AG10803 (cell line): ENCODE measurements around the gene SUGP2.

Experiments used
- DNase-seq: peaks from one replicate; pipeline ENCODE4 v3.0.0; 2010; ENCODE audit warnings: low read depth
- H3K4me3 ChIP-seq: 2 replicates; pipeline ENCODE4 v1.5.1; 2011; ENCODE audit warnings: mild to moderate bottlenecking, low read length, control low read depth
- TF ChIP-seq, protein P1 (sequence below): conservative IDR thresholded peaks from 2 replicates; pipeline ENCODE4 v1.5.1; 2011; ENCODE audit warnings: mild to moderate bottlenecking, low read length, control low read depth, inconsistent platforms

Gene SUGP2

DNA sequence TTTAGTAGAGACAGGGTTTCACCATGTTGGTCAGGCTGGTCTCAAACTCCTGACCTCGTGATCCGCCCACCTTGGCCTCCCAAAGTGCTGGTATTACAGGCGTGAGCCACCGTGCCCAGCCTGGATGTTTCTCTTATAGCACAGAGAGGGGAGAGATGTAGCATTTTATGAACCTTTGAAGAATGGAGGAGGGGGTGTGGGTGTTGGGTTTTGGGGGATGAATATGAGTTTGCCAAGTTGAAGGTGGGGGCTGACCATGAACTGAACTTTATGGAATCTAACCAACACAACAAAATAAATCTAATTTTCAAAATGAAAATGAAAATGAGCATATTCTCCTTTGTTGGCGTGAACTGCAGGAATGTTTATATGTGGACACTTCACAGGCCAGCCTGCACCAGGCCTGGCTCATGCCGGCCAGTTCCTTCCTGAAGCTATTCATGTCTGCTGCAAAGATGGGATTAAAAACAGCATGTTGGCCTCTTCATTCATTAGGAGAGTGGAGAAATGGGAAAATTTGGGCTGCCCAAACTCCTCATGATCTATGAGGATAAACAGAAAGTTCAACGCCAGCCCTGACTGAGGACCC, 52.8 kb downstream of the SUGP2 start:
- TF ChIP-seq, protein P1, sequence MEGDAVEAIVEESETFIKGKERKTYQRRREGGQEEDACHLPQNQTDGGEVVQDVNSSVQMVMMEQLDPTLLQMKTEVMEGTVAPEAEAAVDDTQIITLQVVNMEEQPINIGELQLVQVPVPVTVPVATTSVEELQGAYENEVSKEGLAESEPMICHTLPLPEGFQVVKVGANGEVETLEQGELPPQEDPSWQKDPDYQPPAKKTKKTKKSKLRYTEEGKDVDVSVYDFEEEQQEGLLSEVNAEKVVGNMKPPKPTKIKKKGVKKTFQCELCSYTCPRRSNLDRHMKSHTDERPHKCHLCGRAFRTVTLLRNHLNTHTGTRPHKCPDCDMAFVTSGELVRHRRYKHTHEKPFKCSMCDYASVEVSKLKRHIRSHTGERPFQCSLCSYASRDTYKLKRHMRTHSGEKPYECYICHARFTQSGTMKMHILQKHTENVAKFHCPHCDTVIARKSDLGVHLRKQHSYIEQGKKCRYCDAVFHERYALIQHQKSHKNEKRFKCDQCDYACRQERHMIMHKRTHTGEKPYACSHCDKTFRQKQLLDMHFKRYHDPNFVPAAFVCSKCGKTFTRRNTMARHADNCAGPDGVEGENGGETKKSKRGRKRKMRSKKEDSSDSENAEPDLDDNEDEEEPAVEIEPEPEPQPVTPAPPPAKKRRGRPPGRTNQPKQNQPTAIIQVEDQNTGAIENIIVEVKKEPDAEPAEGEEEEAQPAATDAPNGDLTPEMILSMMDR, result no peak
- H3K4me3 ChIP-seq, result no peak overlapping the region
- no peak for DNase-seq

DNA sequence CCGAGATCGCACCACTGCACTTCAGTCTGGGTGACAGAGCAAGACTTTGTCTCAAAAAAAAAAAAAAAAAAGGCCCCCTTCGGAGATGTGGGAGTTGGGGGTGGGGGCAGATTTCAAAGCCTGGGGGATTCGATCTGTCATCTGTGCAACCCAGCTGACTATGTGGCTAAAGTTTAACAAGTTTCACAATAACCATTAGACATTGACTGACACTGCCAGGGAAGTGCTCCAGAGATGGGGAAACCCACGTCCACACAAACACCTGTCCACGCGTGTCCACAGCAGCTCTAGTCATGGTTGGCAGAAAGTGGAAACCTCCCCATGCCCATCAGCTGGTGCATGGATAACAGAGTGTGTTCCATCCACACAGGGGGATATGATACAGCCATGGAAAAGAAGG, 54.7 kb downstream of the SUGP2 start:
- no peak overlapping the region for H3K4me3 ChIP-seq
- DNase-seq, result no peak
- TF ChIP-seq, protein P1, result no peak

DNA sequence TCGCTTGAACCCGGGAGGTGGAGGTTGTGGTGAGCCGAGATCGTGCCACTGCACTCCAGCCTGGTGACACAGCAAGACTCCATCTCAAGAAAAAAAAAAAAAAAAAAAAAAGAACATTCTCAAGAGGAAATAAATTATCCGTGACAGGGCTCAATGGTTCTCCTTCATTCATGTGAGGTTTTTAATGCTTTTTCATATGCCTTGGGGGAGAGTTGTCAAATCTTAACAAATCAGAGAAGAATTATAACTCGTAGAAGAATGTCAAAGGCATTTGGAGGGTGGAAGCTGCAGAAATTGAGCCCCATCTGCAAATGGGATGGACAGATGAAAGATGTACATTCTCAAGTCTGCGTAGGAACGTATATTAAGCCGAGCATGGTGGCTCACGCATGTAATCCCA, 57.4 kb downstream of the SUGP2 start:
- TF ChIP-seq, protein P1, result no peak
- no peak overlapping the region for H3K4me3 ChIP-seq
- DNase-seq, result no peak

DNA sequence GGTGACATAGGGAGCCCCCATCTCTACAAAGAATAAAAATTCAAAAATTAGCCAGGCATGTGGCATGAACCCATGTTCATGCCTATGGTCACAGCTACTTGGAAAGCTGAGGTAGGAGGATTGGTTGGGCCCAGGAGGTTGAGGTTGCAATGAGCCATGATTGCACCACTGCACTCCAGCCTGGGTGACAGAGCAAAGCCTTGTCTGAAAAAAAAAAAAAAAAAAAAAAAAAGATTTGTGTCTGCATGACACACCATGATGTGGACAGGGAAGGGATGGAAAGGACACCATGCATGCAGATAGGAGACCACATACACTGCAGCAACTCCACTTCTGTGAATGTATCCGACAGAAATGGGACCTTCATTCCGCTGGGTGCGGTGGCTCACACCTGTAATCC, 58.3 kb downstream of the SUGP2 start:
- TF ChIP-seq, protein P1, result no peak
- no peak overlapping the region for H3K4me3 ChIP-seq
- no peak for DNase-seq

DNA sequence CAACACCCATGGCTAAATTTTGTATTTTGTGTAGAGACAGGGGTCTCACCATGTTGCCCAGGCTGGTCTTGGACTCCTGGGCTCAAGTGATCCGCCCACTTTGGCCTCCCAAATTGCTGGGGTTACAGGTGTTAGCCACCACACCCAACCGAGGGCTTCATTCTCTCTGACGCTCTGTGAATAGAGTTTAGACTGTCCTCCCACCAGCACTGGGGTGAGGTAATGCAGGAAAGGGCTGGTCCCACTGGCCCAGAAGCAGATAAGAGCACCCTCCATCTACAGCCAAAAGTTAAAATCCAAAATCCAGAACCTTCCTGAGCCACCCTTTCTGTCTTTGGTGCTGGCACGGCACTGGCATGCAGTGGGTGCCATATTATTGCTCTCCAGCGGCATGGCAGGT, 60.5 kb downstream of the SUGP2 start:
- DNase-seq, result no peak
- TF ChIP-seq, protein P1, result no peak
- H3K4me3 ChIP-seq, result no peak overlapping the region

DNA sequence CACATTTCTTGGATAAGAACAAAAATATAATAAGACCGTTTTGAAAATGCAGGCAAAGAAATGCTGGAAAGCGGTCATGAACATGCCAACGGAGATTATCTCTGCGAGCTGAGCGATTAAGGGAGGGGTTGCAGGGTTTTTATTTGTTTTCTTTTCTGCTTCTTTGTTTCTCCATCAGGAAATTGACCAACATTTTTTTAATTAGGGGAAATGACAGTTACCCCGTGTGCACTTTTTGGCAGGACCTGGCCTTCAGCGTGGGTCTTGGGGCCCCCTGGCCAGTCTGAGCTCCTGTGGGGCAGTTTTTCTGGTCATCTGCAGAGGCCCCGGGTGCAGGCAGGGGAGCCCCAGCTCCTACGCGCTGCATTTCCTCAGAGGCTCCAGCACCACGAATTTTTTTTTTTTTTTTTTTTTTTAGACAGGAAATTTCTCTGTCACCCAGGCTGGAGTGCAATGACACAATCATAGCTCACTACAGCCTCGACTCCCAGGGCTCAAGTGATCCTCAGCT, 61.0 kb downstream of the SUGP2 start:
- H3K4me3 ChIP-seq, result no peak overlapping the region
- peak; percentile 24 for DNase-seq
- TF ChIP-seq, protein P1, result no peak

DNA sequence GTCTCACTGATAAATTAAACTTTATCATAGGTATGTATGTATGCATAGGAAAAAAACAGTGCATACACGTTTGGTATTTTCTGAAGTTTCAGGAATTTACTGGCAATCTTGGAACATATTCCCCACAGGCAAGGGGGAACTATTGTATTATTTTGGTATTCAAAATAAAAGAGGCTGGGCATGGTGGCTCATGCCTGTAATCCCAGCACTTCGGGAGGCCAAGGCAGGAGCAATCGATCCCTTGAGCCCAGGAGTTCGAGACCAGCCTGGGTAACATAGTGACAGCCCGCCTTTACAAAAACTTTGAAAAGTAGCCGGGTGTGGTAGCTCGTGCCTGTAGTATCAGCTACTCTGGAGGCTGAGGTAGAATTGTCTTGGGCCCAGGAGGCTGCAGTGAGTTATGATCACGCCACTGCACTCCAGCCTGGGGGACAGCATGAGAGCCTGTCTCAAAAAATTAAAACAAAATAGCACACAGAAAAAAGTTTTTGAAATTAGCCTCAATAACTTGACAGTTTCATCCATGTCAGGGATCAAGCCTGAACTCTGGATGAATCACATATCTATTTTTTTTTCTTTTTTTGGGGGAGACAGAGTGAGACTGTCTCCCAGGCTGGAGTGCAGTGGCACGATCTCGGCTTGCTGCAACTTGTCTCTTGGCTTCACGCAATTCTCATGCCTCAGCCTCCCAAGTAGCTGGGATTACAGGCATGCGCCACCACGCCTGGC, 63.2 kb downstream of the SUGP2 start:
- peak; percentile 8 for DNase-seq
- H3K4me3 ChIP-seq, result no peak overlapping the region
- TF ChIP-seq, protein P1, result no peak
